Naive thymus-derived CD4-positive, alpha-beta T cell (primary cell): ENCODE results near the gene ZNF37A. TPM values are rescaled to one million over a fixed set of nuclear protein-coding genes. Genes with fewer than 3 reads are reported as not detected.

ENCODE experiments used
- polyA plus RNA-seq, 2 donors: library from polyadenylated mRNA; unstranded; fragments of 300-500 nt; fragmentation: Illumina TruSeq; gene quantifications; one replicate each; pipeline ENCODE4 v1.2.3, GENCODE V29; 2021
- total RNA-seq, 6 experiments: library from RNA in 5 of 6; stranded (reverse) in 5 of 6; gene quantifications; 1 replicate in 5 of 6; 2 replicates in 1 of 6; pipeline ENCODE4 v1.2.3 and lab custom pipeline; 2021 to 2026

The ZNF37A gene
- total and polyA plus RNA-seq, 7 experiments from 2014 or later, result 4.8 to 29.8 (median 20.6) TPM

Other genes with a start within 250 kb of the ZNF37A start
- gene ZNF248, start 236.7 kb upstream of the ZNF37A start, total RNA-seq, result 10 to 100 TPM in 3 of 5 experiments, 1 to 10 TPM in 2; 5.4 to 26.9 (median 11.0) TPM
- gene ZNF248, start 236.7 kb upstream of the ZNF37A start, polyA plus RNA-seq, result 1 to 10 TPM; 4.3 to 6.8 TPM
- 10 to 100 TPM in 3 of 5 experiments, 1 to 10 TPM in 2; 7.0 to 13.9 (median 10.1) TPM for gene ZNF25, start 117.7 kb upstream of the ZNF37A start, total RNA-seq
- 1 to 10 TPM; 4.3 to 4.7 TPM for gene ZNF25, start 117.7 kb upstream of the ZNF37A start, polyA plus RNA-seq
- 10 to 100 TPM; 36.5 to 74.2 (median 46.3) TPM for gene ZNF33A, start 83.7 kb upstream of the ZNF37A start, total RNA-seq
- gene ZNF33A, start 83.7 kb upstream of the ZNF37A start, polyA plus RNA-seq, result 10 to 100 TPM; 14.6 to 21.3 TPM